ENCODE data around the gene CTNNBL1.

GRCh38 chr20:37881601-37882343 is 187.9 kb downstream of the CTNNBL1 start:
- TF ChIP-seq CTCF (IDR thresholded peaks at IDR 0.05) (no peak), ATF3 (CRISPR knock-in tag; conservative IDR thresholded peaks at IDR 0.05) (no peak)
